Gastroesophageal sphincter (tissue), 3 donors: ENCODE results near the gene LSAMP.

Source experiments
- CTCF ChIP-seq, 4 experiments: fragments of 200-600 bp in 2 of 4; fragments of 450-650 bp in 2 of 4; sonication (generic) in 1 of 4; IDR thresholded peaks; one replicate each; pipeline ENCODE4 v1.5.1; 2017 to 2019; ENCODE audit warnings: antibody characterized with exemption in 4 of 4, mild to moderate bottlenecking in 2 of 4, moderate library complexity in 2 of 4
- EP300 ChIP-seq: sonication (generic); formaldehyde crosslinking; IDR thresholded peaks from one replicate; pipeline ENCODE4 v1.6.1; 2017; ENCODE audit warnings: antibody characterized with exemption, mild to moderate bottlenecking
- POLR2A ChIP-seq, 2 donors: fragments of 450-650 bp; IDR thresholded peaks; one replicate each; pipeline ENCODE4 v1.6.1; 2017; ENCODE audit warnings: antibody characterized with exemption in 2 of 2, mild to moderate bottlenecking in 2 of 2, moderate library complexity in 1 of 2
- POLR2AphosphoS5 ChIP-seq: sonication (generic); formaldehyde crosslinking; IDR thresholded peaks from one replicate; pipeline ENCODE4 v1.6.1; 2017; ENCODE audit warnings: antibody characterized with exemption

- TF ChIP-seq CTCF (IDR thresholded peaks at IDR 0.05) (no peak), POLR2A (IDR thresholded peaks at IDR 0.05) (no peak), POLR2AphosphoS5 (no peak), EP300 (no peak)
Observed at GRCh38 chr3:116442331-116443021, 2.8 kb downstream of the LSAMP start.
